HG03135 (cell line): Measurements from ENCODE around the gene DSCAML1.

ENCODE experiments used
- ATAC-seq: cut with Tn5 transposase; IDR thresholded peaks from one replicate; pipeline ENCODE4 v1.9.1; 2021; ENCODE audit warnings: mild to moderate bottlenecking, moderate library complexity; ENCODE audit not compliant: unreplicated experiment

The DSCAML1 gene

DNA sequence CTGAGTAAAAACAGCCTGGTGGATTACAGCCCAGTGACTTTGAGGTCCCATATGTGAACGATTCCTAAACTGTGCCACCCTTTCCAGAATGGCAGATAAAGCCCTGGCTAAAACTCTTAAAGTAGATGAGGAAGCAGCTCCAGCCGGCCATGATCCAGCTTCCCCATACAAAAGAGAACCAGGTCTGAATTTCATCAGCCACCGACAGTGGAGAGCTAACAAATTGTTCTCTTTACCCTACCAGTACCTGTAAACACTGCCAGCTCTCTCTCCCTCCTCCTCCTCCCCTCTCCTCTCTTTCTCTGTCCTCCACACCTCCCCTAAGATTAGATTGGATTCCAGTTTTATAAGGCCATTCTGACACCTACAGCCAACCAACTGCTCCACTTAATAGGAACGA lies 176.9 kb downstream of the DSCAML1 start:
- no peak for ATAC-seq

DNA sequence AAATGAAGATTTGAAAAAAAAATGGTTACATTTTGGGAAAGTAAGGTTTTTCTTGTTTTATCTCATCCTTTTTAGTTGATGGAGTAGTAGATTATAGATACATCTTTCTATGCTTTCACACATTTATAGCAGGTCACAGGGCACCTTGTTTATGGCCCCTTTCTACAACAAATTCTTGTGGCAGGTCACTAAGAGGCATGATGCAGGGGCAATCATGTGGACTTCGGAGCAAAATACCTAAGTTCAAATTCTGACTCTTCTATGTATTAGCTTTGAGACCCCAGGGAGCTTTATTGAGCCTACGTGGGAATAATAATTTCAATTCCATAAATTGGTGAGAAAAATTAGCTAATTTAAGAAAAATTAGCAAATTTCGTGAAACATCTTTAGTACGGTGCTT lies 177.4 kb downstream of the DSCAML1 start:
- ATAC-seq: no peak

DNA sequence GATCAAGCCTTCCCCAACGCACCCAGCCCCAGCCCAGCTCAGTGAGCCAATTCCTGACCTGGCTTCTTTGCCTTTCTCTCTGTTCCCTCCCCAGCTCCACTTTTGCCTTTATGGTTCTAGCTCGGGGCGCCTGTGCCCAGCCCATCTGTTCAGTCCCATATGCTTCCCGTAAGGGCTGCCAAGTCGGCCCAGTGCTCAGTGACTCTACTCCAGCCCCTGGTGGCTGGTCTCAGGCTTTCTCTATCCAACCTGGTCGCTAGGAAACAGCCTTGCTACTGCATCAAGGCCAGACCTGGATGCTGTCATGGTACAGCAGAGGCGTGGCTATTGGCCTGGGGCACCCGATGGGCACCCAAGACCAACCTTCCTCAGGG lies 178.0 kb downstream of the DSCAML1 start:
- no peak for ATAC-seq

DNA sequence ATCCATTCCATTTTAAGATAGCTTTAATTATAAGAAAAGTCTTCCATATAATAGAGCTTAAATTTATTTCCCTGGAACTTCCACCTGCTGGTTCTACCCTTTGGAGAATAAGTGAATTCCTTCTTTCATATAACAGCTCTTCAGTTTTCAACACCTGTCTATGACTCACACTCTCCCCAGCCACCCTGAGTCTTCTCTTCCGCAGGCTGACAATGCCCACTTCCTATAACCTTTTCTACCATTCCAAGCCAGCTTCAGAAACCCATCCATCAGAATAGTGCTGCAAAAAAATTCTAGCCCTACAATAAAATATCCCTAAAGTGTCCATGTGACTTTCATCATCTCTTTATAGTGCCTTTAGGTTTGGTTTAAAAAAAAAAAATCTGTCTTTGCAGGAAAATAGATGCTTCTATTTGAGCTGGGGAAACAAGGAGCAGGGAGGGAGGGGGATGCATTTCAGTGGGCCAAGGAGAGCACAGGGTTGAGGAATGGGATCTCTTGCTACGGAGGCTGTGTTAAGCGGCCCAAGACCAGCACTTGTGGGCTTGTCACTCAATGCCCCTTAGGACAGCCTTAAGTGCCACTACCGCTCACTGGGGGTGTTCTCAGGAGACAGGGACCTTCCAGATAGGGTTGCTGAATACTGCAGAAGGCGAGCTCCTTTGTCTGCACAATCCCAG lies 178.6 kb downstream of the DSCAML1 start:
- no peak for ATAC-seq

DNA sequence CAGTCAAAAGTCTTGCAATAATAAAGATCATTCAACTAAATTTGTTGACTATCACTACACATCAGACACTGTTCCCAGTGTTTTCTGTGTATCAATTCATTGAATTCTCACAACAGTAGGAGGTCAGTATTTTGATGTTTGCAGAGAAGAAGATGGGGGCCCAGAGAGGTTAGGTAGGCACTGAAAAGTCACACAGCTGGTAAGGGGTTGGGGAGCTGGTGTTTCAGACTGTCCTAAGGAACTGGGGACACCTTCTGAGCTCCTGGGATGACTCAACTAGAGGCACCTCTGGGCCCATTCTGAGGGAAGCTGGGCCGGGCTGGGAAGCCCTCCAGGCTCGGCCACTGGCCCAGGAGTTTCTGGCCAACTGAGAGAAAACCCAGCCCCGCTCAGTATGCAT lies 180.0 kb downstream of the DSCAML1 start:
- no peak for ATAC-seq

DNA sequence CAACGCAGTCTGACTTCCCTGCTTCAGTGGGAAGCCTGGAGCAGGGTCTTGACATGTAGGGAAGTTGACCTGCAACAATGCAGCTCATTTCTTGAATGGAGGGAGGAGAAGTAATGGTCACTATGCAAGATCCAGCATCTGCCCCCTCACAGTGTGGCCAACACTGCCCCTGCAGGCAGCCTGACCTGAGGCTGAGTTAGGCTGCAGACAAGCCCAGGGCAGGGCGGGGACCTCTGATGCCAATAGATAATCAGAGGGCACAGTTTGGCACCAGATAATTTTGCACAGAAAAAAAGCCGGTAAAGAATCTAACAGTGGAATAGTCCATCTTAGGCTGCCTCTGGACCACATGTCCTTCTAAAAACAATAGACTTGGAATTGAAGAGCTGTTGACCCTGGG lies 182.3 kb downstream of the DSCAML1 start:
- no peak for ATAC-seq

DNA sequence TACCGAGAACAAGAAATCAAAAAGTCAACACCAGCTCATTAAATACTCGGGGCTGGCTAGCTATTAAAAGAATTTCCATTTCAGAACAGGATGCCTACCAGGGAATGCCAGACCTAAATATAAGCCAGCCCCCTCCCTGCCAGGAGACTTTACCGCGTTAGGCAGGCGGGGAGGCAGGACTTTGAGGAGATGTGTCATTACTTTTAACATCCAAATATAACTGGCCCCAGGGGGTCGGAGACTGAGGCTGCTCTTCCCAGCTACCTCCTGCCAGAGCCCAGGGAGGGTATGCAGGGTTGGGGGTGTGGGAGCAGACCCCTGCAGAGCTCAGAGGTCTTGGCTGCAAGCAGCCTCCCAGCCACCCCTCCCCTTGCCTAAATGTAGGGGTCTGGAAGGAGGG lies 183.5 kb downstream of the DSCAML1 start:
- no peak for ATAC-seq

DNA sequence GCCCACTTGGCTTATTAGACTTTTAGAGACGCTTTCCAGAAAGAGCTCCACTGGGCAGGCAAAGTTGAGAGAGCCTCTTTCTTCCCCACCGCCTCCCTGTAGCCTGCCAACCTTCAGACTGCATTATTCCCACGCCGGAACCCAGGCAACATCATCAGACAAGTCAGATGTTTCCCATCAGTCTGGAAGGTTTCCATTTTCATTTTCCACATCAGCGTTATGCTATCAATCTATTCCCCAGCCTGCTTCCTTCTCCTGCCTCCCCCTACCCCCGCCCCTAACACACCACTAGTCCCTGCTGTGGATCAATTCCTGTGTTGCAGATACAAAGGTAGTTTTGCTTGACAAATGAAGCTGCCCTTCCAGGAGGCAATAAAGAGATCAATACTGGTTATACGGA lies 184.8 kb downstream of the DSCAML1 start:
- ATAC-seq: no peak

DNA sequence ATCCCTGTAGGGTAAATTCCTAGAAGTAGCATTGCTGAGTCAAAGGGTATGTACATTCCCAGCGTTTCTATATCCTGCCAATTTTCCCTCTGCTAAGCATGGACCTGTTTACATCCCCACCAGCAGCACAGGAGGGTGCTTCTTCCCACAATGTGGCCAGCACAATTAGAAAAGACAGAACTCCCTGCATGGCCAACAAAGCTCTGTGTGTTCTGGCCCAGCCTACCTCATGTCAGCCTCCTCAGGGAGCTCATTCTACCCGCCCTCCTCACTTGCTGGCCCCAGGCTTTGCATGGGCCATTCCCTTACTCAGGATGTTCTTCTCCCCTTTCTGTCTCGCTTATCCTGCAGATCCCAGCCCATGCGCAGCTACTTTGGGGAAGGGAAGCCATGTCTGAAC lies 186.1 kb downstream of the DSCAML1 start:
- no peak for ATAC-seq

DNA sequence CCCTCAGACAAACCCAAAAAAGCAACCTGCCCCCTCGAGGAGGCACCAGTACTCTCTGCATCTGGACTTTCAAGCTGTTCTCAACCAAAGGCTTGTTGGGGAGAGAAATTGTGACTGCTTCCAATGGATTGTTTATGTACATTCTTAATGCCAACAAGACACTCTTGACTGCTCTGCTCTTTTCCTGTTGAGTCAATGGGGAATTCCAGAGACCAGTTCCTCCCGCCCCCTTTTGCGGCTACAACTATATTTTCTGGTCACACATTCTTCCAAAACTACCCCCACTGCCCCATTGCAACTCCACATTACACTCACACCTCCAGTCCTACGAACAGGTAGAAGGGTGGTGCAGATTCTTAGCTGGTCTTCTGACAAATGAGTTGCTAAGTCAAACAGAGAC lies 187.0 kb downstream of the DSCAML1 start:
- no peak for ATAC-seq

DNA sequence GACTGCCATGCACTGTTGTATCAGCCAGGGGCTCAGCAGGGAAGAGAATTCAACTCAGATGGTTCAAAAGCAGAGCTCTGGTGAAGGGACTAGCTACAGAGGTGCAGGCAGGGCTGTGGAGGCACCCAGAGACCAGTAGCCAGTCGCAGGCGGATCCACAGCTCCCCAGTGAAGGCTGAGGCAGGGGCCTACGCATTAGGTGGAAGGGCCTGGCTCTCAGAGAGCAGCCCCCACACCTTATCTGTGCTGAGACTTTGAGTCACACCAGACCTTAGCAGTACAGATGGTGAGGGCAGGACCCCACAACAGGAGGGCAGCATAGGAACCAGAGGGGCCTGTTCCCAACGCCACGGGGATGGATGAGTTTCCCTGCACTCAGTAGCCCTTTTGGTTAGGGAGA lies 189.6 kb downstream of the DSCAML1 start:
- ATAC-seq: no peak

DNA sequence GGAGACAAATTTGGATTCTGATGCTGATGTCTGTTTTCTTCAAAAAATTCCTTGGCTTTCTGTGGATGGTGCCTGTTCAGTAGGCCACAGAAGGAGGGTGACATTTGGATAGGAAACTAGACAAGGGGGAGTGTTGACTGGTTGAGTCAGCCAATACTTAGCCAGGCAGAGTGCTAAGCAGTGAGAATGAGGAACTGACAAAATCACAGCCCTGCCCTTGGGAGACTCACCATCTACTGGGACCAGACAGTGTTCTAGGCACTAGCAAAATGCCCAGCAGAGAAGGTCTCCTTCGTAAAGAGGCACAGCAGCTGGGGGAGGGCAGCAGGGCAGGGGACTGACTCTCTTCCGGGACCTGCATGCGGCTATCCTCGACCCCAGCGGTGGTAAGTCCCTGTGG lies 190.2 kb downstream of the DSCAML1 start:
- ATAC-seq: no peak

DNA sequence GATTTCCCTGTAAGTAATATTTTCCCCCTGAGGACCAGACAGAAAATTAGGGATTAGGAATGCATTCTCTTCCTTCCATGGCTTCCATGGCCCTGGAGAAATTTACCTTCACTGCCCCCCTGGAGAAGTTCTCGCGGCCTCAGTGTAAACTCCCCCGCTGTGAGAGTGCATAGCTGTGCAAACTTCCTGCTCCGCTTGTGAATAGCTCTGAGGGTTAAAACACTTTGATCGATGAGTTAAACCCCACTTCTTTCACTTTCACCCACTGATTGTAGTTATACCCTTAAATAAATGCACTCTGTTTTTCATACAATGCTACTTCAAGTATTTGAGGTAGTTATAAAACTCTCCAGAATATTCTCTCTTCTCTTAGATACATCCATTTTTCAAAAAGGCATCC lies 190.8 kb downstream of the DSCAML1 start:
- ATAC-seq: no peak

DNA sequence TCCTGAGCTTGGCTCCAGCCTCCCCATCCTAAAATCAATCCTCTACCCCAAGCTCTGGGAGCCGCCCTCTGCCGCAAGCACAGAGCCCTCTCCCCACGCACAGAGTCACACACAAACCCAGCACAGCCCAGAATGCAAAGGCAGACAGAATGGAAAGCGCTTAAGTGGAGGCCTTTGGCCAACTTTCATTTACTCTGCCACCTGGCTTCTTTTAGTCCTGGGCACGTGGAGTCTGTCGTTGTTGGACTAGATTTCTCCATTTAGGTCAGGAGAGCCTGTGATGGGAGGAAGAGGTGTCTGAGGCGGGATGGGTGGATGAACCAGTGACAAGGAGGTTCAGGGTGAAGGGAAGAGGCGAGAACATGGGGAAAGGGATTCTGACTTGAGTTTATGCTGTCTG lies 191.7 kb downstream of the DSCAML1 start:
- no peak for ATAC-seq

DNA sequence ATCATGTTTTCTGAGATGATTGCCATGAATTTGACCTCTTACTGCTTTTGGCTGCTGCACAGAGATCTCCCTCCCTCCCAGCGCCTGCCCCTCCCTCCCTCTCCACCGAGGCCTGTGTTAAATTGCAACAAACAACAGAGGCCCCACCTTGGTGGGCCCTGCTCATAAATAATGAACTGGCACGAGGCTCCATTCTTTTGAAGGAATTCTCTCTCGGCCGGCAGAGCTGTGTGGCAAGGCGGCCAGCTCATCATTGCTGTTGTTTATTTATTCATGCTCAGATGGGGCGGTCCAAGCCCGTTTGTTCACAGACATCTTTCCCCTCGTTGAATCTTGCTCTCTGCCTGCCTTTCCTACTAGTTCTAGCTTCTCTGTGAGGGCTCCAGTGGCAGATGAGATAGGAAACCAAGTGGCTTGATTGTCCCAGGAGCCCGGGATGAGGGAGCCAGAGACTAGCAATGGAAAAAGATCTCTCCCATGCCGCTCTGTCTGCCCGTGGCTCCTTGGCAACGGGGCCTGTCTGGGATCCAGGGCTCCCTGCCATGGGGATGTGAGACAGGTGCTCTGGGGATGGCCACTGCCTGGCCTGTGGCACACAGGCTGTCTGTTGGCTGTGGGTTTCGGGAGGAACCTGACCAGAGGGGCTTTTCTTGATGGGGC lies 192.6 kb downstream of the DSCAML1 start:
- no peak for ATAC-seq

DNA sequence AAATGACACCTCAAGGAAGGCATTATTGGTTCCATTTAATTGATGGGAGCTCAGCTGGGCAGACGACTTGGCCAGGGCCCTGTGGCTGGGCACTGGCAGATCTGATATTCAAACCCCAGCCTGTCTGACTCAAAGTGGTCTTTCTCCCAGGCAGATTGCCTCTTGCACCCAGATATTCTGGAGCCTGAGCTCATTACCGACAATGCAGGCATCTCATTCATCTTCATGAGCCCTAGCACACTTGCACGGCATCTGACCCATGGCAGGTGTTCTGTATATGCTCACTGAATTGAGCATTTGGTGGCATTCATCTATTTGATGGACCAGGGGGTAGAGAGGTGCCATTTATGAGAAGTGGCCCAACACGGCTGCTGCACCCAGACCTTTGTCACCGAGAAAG lies 193.1 kb downstream of the DSCAML1 start:
- ATAC-seq: no peak

DNA sequence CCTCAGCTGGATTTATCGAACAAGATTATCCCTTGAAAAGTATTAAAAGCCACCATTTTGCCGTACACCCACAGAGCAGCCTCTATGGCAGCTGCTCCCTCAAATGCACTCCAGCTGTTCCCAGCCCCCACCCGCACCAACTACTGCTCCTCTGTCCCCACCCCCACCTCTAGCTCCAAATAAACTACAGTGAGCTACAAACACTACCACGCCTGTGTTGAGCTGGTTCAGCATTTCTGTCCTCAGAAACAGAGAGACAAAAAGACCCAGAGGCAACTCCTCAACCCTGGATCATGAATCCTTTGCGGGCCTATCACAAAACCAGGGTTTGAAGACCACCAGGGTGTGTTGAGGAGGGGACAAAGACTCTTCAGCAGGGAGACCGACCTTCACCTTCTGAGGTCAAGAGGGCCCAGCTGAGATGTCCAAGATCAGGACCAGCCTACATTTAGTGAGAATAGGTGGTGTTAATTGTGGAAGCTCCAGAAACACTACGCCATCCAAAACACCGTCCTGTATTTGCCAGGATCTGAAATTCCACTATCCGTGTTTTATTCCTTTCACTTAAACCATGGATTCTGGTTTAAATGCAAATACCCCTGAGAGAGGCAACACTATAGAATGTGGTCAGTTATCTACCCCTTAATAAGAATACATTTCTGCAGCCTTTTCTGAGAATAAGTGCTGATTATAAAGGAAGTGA lies 195.9 kb downstream of the DSCAML1 start:
- ATAC-seq: no peak

DNA sequence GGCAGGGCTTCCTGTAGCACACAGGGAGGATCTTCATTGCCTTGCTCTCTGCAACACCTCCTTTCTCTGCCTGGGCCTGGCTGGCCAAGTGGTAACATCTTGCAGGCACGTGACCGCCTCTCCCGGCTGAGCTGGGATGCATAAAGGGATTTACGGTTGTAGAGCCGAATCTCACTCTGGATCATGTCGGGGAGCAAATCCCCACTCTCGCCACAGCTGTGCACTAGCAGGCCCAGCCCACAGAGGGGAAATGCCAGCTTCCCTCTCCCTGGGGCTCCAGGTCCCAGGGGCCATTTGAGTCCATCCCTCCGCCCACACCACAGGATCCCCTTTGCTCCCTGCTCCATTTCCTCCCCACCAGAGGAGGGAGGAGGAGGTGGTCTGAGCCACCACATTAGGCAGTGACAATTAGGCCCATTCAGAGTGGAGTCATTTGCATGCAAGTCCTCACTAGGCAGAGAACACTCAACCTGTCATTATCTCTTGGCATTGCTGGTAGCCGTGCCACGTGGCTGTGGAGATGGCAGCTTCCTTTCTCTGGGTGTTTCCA lies 196.7 kb downstream of the DSCAML1 start:
- no peak for ATAC-seq

DNA sequence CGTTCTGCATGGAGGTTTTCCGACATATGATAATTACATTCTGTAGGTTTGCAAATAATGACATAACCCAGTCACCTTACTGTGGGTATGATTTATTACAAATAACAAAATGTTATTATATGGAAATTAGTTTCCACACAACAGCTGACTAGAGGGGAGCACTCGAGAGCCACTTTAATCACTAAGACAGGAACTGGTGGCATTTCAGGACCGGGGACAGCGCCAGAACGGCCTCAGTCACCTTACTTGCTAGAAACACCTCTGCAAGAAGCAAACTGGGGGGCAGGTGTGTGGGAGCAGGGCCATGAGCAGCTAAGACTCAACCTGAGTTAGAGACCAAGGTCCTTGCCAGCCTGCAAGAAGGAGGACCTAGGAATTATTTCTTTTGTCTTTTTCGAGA lies 199.9 kb downstream of the DSCAML1 start:
- no peak for ATAC-seq

DNA sequence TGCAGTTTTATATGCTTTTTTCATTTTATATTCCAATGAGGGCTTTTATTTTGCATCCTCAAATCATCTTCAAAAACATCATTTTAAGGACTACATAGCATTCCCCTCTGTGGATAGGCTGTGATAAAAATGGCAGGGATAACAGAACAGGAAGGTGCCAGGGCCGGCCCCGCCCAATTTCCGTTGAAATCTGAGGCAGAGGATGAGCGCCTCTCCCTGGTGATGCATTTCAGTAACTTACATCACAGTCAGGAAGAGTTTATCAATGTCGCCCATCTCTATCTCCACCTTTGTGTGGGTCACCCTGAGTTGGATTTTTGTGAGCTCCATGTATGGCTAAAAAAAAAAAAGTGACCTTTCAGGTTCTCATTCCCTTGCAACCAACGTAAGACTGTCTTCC lies 201.6 kb downstream of the DSCAML1 start:
- ATAC-seq: no peak

DNA sequence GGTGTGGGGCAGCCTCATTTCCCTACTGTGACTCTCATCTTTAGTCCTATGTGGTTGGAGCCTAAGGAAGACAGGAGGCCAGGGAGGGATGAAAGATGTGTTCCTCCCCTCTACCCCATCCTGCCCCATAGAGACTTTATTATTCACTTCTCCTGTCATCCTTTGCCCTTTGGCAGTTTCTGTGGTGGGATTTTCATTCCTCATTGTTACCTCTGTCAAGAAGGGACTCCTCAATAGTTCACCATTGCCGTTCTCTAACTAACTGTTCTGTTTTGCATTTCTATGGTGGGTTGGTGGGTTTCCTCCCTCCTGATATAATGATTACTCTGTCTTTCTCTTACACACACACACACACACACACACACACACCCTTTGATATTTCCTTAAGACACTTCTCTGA lies 202.3 kb downstream of the DSCAML1 start:
- no peak for ATAC-seq

DNA sequence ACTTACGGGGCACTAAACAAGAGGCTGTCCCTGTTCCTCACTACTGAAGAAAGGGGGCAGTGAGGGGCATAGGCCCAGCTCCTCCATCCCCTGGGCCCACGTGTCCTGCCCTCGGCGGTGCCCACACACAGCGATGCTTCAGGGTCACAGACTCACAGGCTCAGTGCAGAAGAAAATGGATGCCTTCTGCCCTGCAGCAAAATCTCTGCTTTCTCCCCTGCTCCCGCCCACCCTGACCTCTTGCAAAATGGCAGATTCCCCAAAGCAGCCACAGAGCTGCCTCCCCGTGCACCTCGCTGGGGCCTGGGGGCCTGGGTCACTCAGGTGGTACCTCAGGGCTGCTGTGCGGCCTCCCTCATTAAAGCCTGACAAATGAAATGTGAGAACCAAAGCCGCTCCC lies 204.0 kb downstream of the DSCAML1 start:
- no peak for ATAC-seq
